ENCODE measurements around the gene BAIAP2L1. TPM values are rescaled to one million over a fixed set of nuclear protein-coding genes. Genes with fewer than 3 reads are reported as not detected.
A peak's percentile ranks its signal among the peaks of the same experiment; 100 is the strongest.

Gene BAIAP2L1
- total RNA-seq, 1 donor from 2014 or later = 21.1 TPM

DNA sequence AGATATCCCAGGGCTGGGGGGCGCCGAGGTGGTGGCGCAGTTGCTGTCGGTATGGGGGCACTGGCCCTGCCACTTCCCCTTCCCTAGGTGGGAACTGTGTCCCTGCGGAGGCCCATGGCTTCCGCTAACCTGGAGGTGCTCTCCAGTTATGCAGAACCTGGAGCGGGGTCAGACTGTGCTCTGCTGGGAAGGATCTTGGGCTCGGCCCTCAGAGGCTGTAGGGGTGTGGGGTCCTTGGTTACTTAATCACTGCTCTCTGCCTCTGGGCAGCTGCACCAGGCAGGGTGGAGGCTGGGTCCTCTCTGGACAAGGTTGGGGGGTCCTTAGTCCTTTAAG, 117.0 kb downstream of the BAIAP2L1 start:
- Histone ChIP-seq H3K4me3 (peak overlapping the region; percentile 87), H3K9me3 (no peaks in the 10 kb centered on the region), H3K27ac (peak overlapping the region; percentile 96), H3K27me3 (ENCODE audit: low read depth) (no peaks in the 10 kb centered on the region), H3K36me3 (peaks cover 40% of the 10 kb centered on the region), H3K4me1 (peaks cover 67% of the 10 kb centered on the region)
- ATAC-seq = no peak
- intact Hi-C loops (cut with DNase I) = no loop called here
- TF ChIP-seq CTCF (IDR thresholded peaks at IDR 0.05) = no peak
- DNase-seq = peak; percentile 59

DNA sequence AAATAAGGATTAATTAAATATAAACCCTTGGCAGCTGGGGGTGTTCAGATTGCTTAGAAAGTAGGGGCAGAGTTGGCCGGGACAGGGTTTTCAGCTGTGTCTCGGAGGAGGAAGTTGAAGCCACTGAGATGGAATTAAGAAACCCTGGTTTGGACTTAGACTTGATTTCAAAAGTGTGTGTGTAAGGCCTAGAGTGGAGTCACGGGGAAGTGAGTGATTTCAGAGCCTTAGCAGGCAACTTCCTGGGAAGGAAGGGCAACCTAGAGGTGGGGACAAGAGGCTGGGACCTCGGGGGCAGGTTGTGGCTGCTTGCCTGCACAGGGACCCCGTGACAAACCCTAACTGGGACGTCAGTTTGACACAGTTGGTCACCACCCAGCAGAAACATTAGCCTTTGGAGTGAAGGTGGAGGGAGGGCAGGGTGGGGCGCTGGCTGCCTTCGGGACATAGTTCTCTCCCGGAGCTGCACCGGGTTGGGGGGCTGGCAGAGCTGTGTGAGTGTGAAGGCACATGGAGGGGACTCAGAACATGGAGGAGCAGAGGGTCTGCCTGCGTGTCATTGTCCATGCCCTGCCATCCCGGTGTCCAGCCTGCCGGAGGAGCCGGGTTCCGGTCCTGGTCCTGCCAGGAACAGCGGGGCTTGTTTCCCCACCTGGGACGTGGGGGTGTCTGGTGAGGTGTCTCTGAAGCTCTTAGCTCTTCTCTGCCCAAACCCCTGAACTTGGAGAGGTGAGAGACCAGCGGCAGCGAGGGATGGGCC, 117.6 kb downstream of the BAIAP2L1 start:
- TF ChIP-seq CTCF (IDR thresholded peaks at IDR 0.05) = no peak
- no peaks in the 10 kb centered on the region for H3K9me3 ChIP-seq
- H3K36me3 ChIP-seq = peaks cover 35% of the 10 kb centered on the region
- no peaks in the 10 kb centered on the region for H3K27me3 ChIP-seq (ENCODE audit: low read depth)
- peak overlapping the region; percentile 87 for H3K4me3 ChIP-seq
- ATAC-seq (peak; percentile 16 to 18), DNase-seq (peak; percentile 83)
- peak overlapping the region; percentile 96 for H3K27ac ChIP-seq
- peaks cover 67% of the 10 kb centered on the region for H3K4me1 ChIP-seq
- intact Hi-C loops (cut with DNase I) = no loop called here

DNA sequence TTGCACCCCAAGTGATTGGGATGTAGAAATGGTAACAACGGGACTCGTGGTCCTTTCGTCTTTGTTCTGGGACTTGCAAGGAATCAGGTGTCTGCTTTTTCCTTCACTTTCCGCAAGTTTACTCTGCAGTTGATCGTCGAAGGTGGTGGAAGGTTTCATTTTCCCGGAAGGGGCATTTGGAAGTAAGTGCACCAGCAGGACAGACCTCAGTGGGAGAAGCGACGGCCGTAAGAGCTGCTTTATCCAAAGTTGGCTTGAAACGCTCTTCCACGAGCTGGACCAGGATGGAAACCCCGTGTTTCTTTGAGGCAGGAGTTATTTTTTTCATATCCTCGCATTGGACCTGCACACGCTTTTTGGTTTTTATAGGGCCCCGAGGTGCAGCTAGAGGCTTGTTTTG, 118.2 kb downstream of the BAIAP2L1 start:
- ATAC-seq = no peak
- no peak for DNase-seq
- intact Hi-C loops (cut with DNase I) = no loop called here

DNA sequence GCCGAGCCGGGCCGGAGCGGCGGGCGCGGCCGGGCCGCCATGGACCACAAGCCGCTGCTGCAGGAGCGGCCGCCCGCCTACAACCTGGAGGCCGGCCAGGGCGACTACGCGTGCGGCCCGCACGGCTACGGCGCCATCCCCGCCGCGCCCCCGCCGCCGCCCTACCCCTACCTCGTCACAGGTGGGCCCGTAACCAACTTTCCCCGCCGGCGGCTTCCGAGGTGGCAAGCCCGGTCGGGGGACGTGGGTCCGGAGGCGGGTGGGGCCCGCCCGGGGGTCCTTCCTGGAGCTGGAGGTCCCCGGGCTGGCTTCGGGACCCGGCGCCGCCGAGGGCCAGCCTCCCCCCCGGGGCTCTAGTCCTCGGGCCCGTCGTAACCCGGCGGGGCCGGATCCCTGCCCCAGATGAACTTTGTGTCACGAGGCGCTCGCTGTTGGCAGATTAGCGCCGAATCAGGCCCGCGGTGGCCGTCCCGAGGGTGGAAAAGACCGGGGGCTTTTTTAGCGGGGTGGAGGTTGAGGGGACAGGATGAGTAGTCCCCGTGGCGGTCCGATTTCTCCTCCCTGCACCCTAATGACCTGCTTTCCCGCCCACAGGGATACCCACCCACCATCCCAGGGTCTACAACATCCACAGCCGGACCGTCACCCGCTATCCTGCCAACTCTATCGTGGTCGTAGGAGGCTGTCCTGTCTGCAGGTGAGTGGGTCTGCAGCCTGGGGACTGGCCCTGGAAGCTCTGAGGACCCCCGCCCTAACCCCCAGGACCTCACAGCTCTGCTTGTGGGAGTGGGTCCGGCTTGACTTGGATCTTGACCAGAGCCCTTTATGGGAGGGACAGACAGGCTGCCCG, 118.9 kb downstream of the BAIAP2L1 start:
- peaks cover 58% of the 10 kb centered on the region for H3K4me1 ChIP-seq
- no peak for ATAC-seq
- intact Hi-C loops (cut with DNase I) = no loop called here

More for the DNA sequence above, 118.2 kb downstream of the BAIAP2L1 start:
- TF ChIP-seq CTCF (IDR thresholded peaks at IDR 0.05) = no peak
- Histone ChIP-seq H3K9me3 (no peaks in the 10 kb centered on the region), H3K4me1 (peaks cover 61% of the 10 kb centered on the region), H3K27ac (peak overlapping the region; percentile 96), H3K4me3 (peak overlapping the region; percentile 87), H3K36me3 (peaks cover 30% of the 10 kb centered on the region), H3K27me3 (ENCODE audit: low read depth) (no peaks in the 10 kb centered on the region)

More for the DNA sequence above, 118.9 kb downstream of the BAIAP2L1 start:
- Histone ChIP-seq H3K4me3 (peak overlapping the region; percentile 87), H3K27me3 (ENCODE audit: low read depth) (no peaks in the 10 kb centered on the region), H3K9me3 (no peaks in the 10 kb centered on the region), H3K27ac (peak overlapping the region; percentile 96), H3K36me3 (peaks cover 23% of the 10 kb centered on the region)
- DNase-seq = peak; percentile 73
- no peak for TF ChIP-seq CTCF (IDR thresholded peaks at IDR 0.05)

Data from lower lobe of right lung (tissue), 2 donors.